HEK293 (cell line): Measurements from ENCODE around the gene ALG12.

Source experiments
- KLF8 ChIP-seq: fragments of 450-650 bp; formaldehyde crosslinking; IDR thresholded peaks from 2 replicates; pipeline ENCODE4 v1.5.1; 2016; ENCODE audit warnings: missing biosample characterization, missing genetic modification characterization
- OSR2 ChIP-seq: fragments of 450-650 bp; formaldehyde crosslinking; IDR thresholded peaks from 2 replicates; pipeline ENCODE4 v1.5.1; 2016; ENCODE audit warnings: missing biosample characterization, missing genetic modification characterization
- PBX3 ChIP-seq: sonication (generic); formaldehyde crosslinking; IDR thresholded peaks from 2 replicates; pipeline ENCODE4 v1.8.1; 2022; ENCODE audit warnings: mild to moderate bottlenecking, moderate library complexity, missing genetic modification reagents
- ZBTB44 ChIP-seq: fragments of 450-650 bp; IDR thresholded peaks from 2 replicates; pipeline ENCODE4 v1.5.1; 2018; ENCODE audit warnings: missing biosample characterization, mild to moderate bottlenecking, missing genetic modification characterization
- ZBTB8A ChIP-seq: fragments of 450-650 bp; formaldehyde crosslinking; IDR thresholded peaks from 2 replicates; pipeline ENCODE4 v1.5.1; 2016; ENCODE audit warnings: missing biosample characterization, missing genetic modification characterization
- ZNF530 ChIP-seq: fragments of 450-650 bp; formaldehyde crosslinking; IDR thresholded peaks from 2 replicates; pipeline ENCODE4 v1.5.1; 2016; ENCODE audit warnings: low read depth, missing biosample characterization, missing genetic modification characterization
- ZNF549 ChIP-seq: fragments of 450-650 bp; IDR thresholded peaks from 2 replicates; pipeline ENCODE4 v1.5.1; 2018; ENCODE audit warnings: missing biosample characterization, missing genetic modification characterization, mild to moderate bottlenecking, inconsistent platforms, moderate library complexity
- ZNF571 ChIP-seq: fragments of 450-650 bp; formaldehyde crosslinking; IDR thresholded peaks from 2 replicates; pipeline ENCODE4 v1.5.0; 2017; ENCODE audit warnings: missing biosample characterization, missing genetic modification characterization
- ZNF585B ChIP-seq: fragments of 450-650 bp; formaldehyde crosslinking; IDR thresholded peaks from 2 replicates; pipeline ENCODE4 v1.5.1; 2016; ENCODE audit warnings: missing biosample characterization, missing genetic modification characterization
- TF ChIP-seq, protein P1 (sequence below): fragments of 450-650 bp; formaldehyde crosslinking; IDR thresholded peaks from 2 replicates; pipeline ENCODE4 v1.5.1; 2016; ENCODE audit warnings: missing biosample characterization, missing genetic modification characterization
- TF ChIP-seq, protein P2 (sequence below): fragments of 450-650 bp; formaldehyde crosslinking; IDR thresholded peaks from 2 replicates; pipeline ENCODE4 v1.5.1; 2016; ENCODE audit warnings: missing biosample characterization, missing genetic modification characterization

- TF ChIP-seq OSR2 (tag by site-specific recombination) (no peak), PBX3 (CRISPR knock-in tag) (no peak), ZBTB8A (tag by site-specific recombination) (no peak), ZNF549 (tag by site-specific recombination) (no peak), ZBTB44 (tag by site-specific recombination) (no peak), ZNF571 (tag by site-specific recombination) (no peak), KLF8 (no peak), ZNF530 (tag by site-specific recombination) (no peak), ZNF585B (tag by site-specific recombination) (no peak)
- TF ChIP-seq, protein P1, sequence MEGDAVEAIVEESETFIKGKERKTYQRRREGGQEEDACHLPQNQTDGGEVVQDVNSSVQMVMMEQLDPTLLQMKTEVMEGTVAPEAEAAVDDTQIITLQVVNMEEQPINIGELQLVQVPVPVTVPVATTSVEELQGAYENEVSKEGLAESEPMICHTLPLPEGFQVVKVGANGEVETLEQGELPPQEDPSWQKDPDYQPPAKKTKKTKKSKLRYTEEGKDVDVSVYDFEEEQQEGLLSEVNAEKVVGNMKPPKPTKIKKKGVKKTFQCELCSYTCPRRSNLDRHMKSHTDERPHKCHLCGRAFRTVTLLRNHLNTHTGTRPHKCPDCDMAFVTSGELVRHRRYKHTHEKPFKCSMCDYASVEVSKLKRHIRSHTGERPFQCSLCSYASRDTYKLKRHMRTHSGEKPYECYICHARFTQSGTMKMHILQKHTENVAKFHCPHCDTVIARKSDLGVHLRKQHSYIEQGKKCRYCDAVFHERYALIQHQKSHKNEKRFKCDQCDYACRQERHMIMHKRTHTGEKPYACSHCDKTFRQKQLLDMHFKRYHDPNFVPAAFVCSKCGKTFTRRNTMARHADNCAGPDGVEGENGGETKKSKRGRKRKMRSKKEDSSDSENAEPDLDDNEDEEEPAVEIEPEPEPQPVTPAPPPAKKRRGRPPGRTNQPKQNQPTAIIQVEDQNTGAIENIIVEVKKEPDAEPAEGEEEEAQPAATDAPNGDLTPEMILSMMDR: no peak
- TF ChIP-seq, protein P2, sequence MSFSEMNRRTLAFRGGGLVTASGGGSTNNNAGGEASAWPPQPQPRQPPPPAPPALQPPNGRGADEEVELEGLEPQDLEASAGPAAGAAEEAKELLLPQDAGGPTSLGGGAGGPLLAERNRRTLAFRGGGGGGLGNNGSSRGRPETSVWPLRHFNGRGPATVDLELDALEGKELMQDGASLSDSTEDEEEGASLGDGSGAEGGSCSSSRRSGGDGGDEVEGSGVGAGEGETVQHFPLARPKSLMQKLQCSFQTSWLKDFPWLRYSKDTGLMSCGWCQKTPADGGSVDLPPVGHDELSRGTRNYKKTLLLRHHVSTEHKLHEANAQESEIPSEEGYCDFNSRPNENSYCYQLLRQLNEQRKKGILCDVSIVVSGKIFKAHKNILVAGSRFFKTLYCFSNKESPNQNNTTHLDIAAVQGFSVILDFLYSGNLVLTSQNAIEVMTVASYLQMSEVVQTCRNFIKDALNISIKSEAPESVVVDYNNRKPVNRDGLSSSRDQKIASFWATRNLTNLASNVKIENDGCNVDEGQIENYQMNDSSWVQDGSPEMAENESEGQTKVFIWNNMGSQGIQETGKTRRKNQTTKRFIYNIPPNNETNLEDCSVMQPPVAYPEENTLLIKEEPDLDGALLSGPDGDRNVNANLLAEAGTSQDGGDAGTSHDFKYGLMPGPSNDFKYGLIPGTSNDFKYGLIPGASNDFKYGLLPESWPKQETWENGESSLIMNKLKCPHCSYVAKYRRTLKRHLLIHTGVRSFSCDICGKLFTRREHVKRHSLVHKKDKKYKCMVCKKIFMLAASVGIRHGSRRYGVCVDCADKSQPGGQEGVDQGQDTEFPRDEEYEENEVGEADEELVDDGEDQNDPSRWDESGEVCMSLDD (tag by site-specific recombination): no peak
These were observed 52.1 kb downstream of the ALG12 start for GRCh38 chr22:49866134-49866533.
